ENCODE data around the gene CENPU.
"Not testable (repeated sequence)": the region's sequence is repeated elsewhere in the genome, so short reads cannot be mapped to it uniquely, and the experiment has no call there.

Gene CENPU

GRCh38 chr4:184660978-184661377, 72.9 kb downstream of the CENPU start:
- DNase-seq, result no peak

- not testable (repeated sequence) for DNase-seq
Measured at GRCh38 chr4:184657820-184658219, 76.1 kb downstream of the CENPU start.

- DNase-seq, result no peak
Measured at GRCh38 chr4:184657144-184657543, 76.8 kb downstream of the CENPU start.

- no peak for DNase-seq
Measured at GRCh38 chr4:184655889-184656869, 77.7 kb downstream of the CENPU start.

GRCh38 chr4:184653650-184654049, 80.2 kb downstream of the CENPU start:
- no peak for DNase-seq

DNA sequence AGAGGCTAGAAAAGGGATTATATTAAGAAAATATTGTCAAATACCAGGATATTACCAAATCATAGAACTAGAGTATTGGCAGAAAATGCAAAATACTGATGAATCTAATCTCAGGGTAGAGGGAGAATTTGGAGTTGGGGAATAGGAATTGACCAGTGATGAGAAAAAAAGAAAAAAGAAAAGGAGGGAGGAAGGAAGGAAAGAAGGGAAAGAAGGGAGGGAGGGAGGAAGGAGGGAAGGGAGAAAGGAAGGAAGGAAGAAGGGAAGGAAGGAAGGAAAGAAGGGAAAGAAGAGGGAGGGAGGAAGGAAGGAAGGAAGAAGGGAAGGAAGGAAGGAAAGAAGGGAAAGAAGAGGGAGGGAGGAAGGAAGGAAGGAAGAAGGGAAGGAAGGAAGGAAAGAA, 81.2 kb downstream of the CENPU start:
- DNase-seq, result not testable (repeated sequence)

GRCh38 chr4:184651899-184652298, 82.0 kb downstream of the CENPU start:
- DNase-seq, result no peak

GRCh38 chr4:184649971-184650855, 83.7 kb downstream of the CENPU start:
- no peak for DNase-seq

GRCh38 chr4:184649026-184649970, 84.6 kb downstream of the CENPU start, which contains the start of the genes CASP3 and PRIMPOL:
TSS of gene CASP3 (minus strand) at chr4:184649447. CDS start at chr4:184638453, 10,994 bp downstream.
TSS of gene PRIMPOL (plus strand) at chr4:184649738. CDS start at chr4:184657141, 7,403 bp downstream.
- DNase-seq, result peak; percentile 89

- peak; percentile 28 for DNase-seq
Measured at GRCh38 chr4:184648313-184649025, 85.4 kb downstream of the CENPU start.

- DNase-seq, result no peak
Measured at GRCh38 chr4:184648054-184648312, 85.9 kb downstream of the CENPU start.

- no peak for DNase-seq
Measured at GRCh38 chr4:184647266-184648053, 86.4 kb downstream of the CENPU start.

- DNase-seq, result no peak
Measured at GRCh38 chr4:184645904-184646610, 87.8 kb downstream of the CENPU start.

- no peak for DNase-seq
Measured at GRCh38 chr4:184644553-184645307, 89.2 kb downstream of the CENPU start.

Measured in NCI-H748 treated with DMSO at 0.1 percent for 48 hours (cell line).